Neural cell (in vitro differentiated cells): ENCODE measurements around the gene RGS6.

ENCODE experiments used
- CTCF ChIP-seq: fragments of 450-650 bp; IDR thresholded peaks from 2 replicates; pipeline ENCODE4 v1.5.1; 2014; ENCODE audit warnings: antibody characterized with exemption, mild to moderate bottlenecking, moderate library complexity; ENCODE audit not compliant: poor library complexity, severe bottlenecking
- EP300 ChIP-seq: fragments of 450-650 bp; conservative IDR thresholded peaks from 2 replicates; pipeline ENCODE4 v1.6.1; 2014; ENCODE audit warnings: antibody characterized with exemption, mild to moderate bottlenecking, moderate library complexity; ENCODE audit not compliant: poor library complexity, severe bottlenecking
- EZH2 ChIP-seq: fragments of 200-600, 300-800 bp; shearing (Covaris generic), sonication (generic); IDR thresholded peaks from 2 replicates; pipeline ENCODE4 v1.6.1; 2014; ENCODE audit warnings: antibody characterized with exemption, low read length, borderline replicate concordance, mild to moderate bottlenecking; ENCODE audit not compliant: insufficient read depth, poor library complexity, severe bottlenecking
- POLR2AphosphoS5 ChIP-seq: IDR thresholded peaks from 2 replicates; pipeline ENCODE4 v1.6.1; 2012
- RAD21 ChIP-seq: fragments of 450-650 bp; conservative IDR thresholded peaks from 2 replicates; pipeline ENCODE4 v1.6.1; 2014; ENCODE audit warnings: antibody characterized with exemption, mild to moderate bottlenecking, moderate library complexity
- SMC3 ChIP-seq: fragments of 450-650 bp; conservative IDR thresholded peaks from 2 replicates; pipeline ENCODE4 v1.6.1; 2014; ENCODE audit warnings: antibody characterized with exemption, mild to moderate bottlenecking, moderate library complexity; ENCODE audit not compliant: poor library complexity
- TAF1 ChIP-seq: IDR thresholded peaks from 2 replicates; pipeline ENCODE4 v1.6.1; 2012; ENCODE audit warnings: low read depth
- TF ChIP-seq, protein P1 (sequence below): IDR thresholded peaks from 2 replicates; pipeline ENCODE4 v1.6.1; 2012; ENCODE audit warnings: borderline replicate concordance

DNA sequence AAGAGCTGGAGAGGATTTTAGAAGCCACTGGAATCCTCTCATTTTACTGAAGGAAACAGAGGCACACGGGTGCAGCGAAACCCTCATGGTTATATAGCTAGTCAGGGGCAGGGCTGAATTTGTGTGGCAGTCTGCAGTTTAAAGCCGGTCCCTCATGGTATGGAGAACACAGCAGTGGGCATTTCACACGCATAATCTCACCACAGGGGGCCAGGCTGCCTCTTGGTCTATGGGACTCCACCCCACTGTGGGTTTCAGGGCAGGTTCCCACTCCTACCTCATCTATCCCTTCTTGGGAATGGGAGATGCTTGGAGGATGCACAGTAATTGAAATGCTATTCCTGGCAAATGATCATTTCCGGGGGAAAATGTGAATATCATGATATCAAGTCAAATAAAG is 400.6 kb downstream of the RGS6 start:
- no peak for TF ChIP-seq CTCF
- TF ChIP-seq EZH2, result no peak
- TF ChIP-seq SMC3, result no peak
- TF ChIP-seq EP300, result no peak
- no peak for TF ChIP-seq RAD21
- TF ChIP-seq TAF1, result no peak
- TF ChIP-seq, protein P1, sequence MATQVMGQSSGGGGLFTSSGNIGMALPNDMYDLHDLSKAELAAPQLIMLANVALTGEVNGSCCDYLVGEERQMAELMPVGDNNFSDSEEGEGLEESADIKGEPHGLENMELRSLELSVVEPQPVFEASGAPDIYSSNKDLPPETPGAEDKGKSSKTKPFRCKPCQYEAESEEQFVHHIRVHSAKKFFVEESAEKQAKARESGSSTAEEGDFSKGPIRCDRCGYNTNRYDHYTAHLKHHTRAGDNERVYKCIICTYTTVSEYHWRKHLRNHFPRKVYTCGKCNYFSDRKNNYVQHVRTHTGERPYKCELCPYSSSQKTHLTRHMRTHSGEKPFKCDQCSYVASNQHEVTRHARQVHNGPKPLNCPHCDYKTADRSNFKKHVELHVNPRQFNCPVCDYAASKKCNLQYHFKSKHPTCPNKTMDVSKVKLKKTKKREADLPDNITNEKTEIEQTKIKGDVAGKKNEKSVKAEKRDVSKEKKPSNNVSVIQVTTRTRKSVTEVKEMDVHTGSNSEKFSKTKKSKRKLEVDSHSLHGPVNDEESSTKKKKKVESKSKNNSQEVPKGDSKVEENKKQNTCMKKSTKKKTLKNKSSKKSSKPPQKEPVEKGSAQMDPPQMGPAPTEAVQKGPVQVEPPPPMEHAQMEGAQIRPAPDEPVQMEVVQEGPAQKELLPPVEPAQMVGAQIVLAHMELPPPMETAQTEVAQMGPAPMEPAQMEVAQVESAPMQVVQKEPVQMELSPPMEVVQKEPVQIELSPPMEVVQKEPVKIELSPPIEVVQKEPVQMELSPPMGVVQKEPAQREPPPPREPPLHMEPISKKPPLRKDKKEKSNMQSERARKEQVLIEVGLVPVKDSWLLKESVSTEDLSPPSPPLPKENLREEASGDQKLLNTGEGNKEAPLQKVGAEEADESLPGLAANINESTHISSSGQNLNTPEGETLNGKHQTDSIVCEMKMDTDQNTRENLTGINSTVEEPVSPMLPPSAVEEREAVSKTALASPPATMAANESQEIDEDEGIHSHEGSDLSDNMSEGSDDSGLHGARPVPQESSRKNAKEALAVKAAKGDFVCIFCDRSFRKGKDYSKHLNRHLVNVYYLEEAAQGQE, result no peak
- no peak for TF ChIP-seq POLR2AphosphoS5
